HepG2 (cell line): Measurements from ENCODE around the gene PLEKHG5. TPM values are rescaled to one million over a fixed set of nuclear protein-coding genes. Genes with fewer than 3 reads are reported as not detected.

ENCODE experiments used
- ATAC-seq: fragments of 200-7000 bp; cut with Tn5 transposase; 3 replicates; pipeline ENCODE4 v1.9.1; 2020; ENCODE audit warnings: mild to moderate bottlenecking, moderate library complexity
- Bru-seq: library from RNA; stranded (reverse); fragments of 400-500 nt; gene quantifications from one replicate; lab custom pipeline; 2021; lab: Mats Ljungman, UMichigan
- BruChase-seq, 2 experiments: library from RNA; stranded (reverse); fragments of 400-500 nt; gene quantifications; one replicate each; lab custom pipeline; 2021; lab: Mats Ljungman, UMichigan
- BruUV-seq: library from RNA; stranded (reverse); fragments of 400-500 nt; replicated peaks from 2 replicates; lab custom pipeline; 2021; lab: Mats Ljungman, UMichigan
- CTCF ChIA-PET: fragments of 300-600 bp; formaldehyde crosslinking; extraction: SDS; loops from one replicate; lab custom pipeline; 2021; ENCODE audit warnings: low total read pairs, inconsistent platforms, low intra/inter-chr PET ratio; lab: Yijun Ruan, JAX
- POLR2A ChIA-PET: fragments of 350-600 bp; sonication (Branson Sonifier 250); formaldehyde crosslinking; loops from one replicate; lab custom pipeline; 2020; ENCODE audit warnings: antibody characterized with exemption, inconsistent platforms; lab: Yijun Ruan, JAX
- DNase-seq: peaks from one replicate; pipeline ENCODE4 v3.0.0-alpha.2; 2015; ENCODE audit warnings: low spot score
- FAIRE-seq: peaks from 3 replicates; lab custom pipeline; 2011; peaks lifted over from hg19 to GRCh38; lab: Jason Lieb, UNC
- H2AFZ ChIP-seq: one replicate; pipeline ENCODE4 v1.6.1; 2011; ENCODE audit warnings: low read length, inconsistent platforms
- H3K27ac ChIP-seq: fragments of 300-600 bp; 3 replicates; pipeline ENCODE4 v1.8.0; 2011; ENCODE audit warnings: mixed run types, mild to moderate bottlenecking, mixed read lengths, low read length, inconsistent platforms; ENCODE audit not compliant: insufficient read depth; ENCODE audit errors: extremely low read length
- H3K27me3 ChIP-seq, 2 experiments: fragments of 200-600 bp in 1 of 2; 2 replicates in 1 of 2; 3 replicates in 1 of 2; pipeline versions ENCODE4 v1.6.0 to v1.8.0; 2011; ENCODE audit warnings: low read length in 2 of 2, mild to moderate bottlenecking in 2 of 2, moderate library complexity in 2 of 2, inconsistent platforms in 1 of 2; ENCODE audit not compliant: insufficient read depth in 2 of 2, control insufficient read depth in 1 of 2
- H3K36me3 ChIP-seq, 2 experiments: fragments of 200-600 bp in 1 of 2; replicated peaks in 1 of 2; 2 replicates in 1 of 2; 3 replicates in 1 of 2; pipeline versions ENCODE4 v1.5.1 to v1.8.0; 2011; ENCODE audit warnings: low read length in 2 of 2, inconsistent platforms in 1 of 2; ENCODE audit not compliant: insufficient read depth in 2 of 2, control insufficient read depth in 1 of 2
- H3K4me1 ChIP-seq: 2 replicates; pipeline ENCODE4 v1.5.1; 2012; ENCODE audit warnings: low read length, inconsistent platforms; ENCODE audit not compliant: insufficient read depth
- H3K4me2 ChIP-seq: 2 replicates; pipeline ENCODE4 v1.6.0; 2011; ENCODE audit warnings: low read depth, low read length, inconsistent platforms
- H3K4me3 ChIP-seq, 3 experiments: fragments of 200-600 bp in 1 of 3; sonication (generic), shearing (Covaris generic) in 1 of 3; replicated peaks in 1 of 3; 2 replicates each; pipeline ENCODE4 v1.5.1; 2011 to 2016; ENCODE audit warnings: low read length in 3 of 3, inconsistent platforms in 2 of 3, low read depth in 2 of 3, mild to moderate bottlenecking in 2 of 3, control low read depth in 1 of 3, mixed read lengths in 1 of 3; ENCODE audit not compliant: insufficient read depth in 1 of 3
- H3K79me2 ChIP-seq: one replicate; pipeline ENCODE4 v1.6.1; 2011; ENCODE audit warnings: low read length, inconsistent platforms; ENCODE audit not compliant: insufficient read depth
- H3K9ac ChIP-seq: 2 replicates; pipeline ENCODE4 v1.6.0; 2011; ENCODE audit warnings: mild to moderate bottlenecking, low read depth, low read length, inconsistent platforms; ENCODE audit not compliant: insufficient read depth
- H3K9me3 ChIP-seq: 2 replicates; pipeline ENCODE4 v1.5.1; 2012; ENCODE audit warnings: mild to moderate bottlenecking, low read length
- H4K20me1 ChIP-seq: 2 replicates; pipeline ENCODE4 v1.6.0; 2011; ENCODE audit warnings: inconsistent platforms, mild to moderate bottlenecking, low read length, moderate library complexity; ENCODE audit not compliant: insufficient read depth
- NPAS2 ChIP-seq: sonication (generic); formaldehyde crosslinking; IDR thresholded peaks from 2 replicates; pipeline ENCODE4 v1.8.0; 2022; ENCODE audit warnings: mild to moderate bottlenecking, missing genetic modification reagents, borderline replicate concordance
- RAD21 ChIP-seq: fragments of 450-650 bp; formaldehyde crosslinking; IDR thresholded peaks from 2 replicates; pipeline ENCODE4 v1.5.0; 2020; ENCODE audit warnings: mild to moderate bottlenecking
- SAP130 ChIP-seq: IDR thresholded peaks from 2 replicates; pipeline ENCODE4 v1.6.1; 2016; ENCODE audit warnings: low read depth
- SOX5 ChIP-seq: IDR thresholded peaks from 2 replicates; pipeline ENCODE4 v1.6.1; 2016; ENCODE audit warnings: borderline replicate concordance
- SOX6 ChIP-seq, 2 experiments: fragments of 450-650 bp in 1 of 2; sonication (generic) in 1 of 2; formaldehyde crosslinking in 1 of 2; IDR thresholded peaks; 2 replicates each; pipeline versions ENCODE4 v1.4.0 to v1.6.1; 2017 to 2020; ENCODE audit warnings: antibody characterized with exemption in 1 of 2, mild to moderate bottlenecking in 1 of 2, missing genetic modification reagents in 1 of 2
- ZBTB1 ChIP-seq: sonication (generic); formaldehyde crosslinking; IDR thresholded peaks from 2 replicates; pipeline ENCODE4 v1.4.0; 2020; ENCODE audit warnings: missing genetic modification reagents, borderline replicate concordance
- ZBTB7B ChIP-seq: sonication (generic); formaldehyde crosslinking; IDR thresholded peaks from 2 replicates; pipeline ENCODE4 v1.4.0; 2020; ENCODE audit warnings: missing genetic modification reagents
- ZNF263 ChIP-seq: sonication (generic); formaldehyde crosslinking; IDR thresholded peaks from 2 replicates; pipeline ENCODE4 v1.4.0; 2020; ENCODE audit warnings: missing genetic modification reagents
- ZNF652 ChIP-seq: IDR thresholded peaks from 2 replicates; pipeline ENCODE4 v1.6.1; 2016; ENCODE audit warnings: low read depth, borderline replicate concordance
- WGBS: methylation state at CpG from one replicate; pipeline ENCODE4 v1.1.6; 2017; ENCODE audit warnings: low lambda C conversion rate; 5-methylcytosine and 5-hydroxymethylcytosine counted together
- in situ Hi-C: cut with HindIII; loops from 2 replicates; pipeline ENCODE4 v1.10.0; 2017; ENCODE audit warnings: low pct_unique_long_range_greater_than_20kb; ENCODE audit not compliant: extremely low pct_ligation_motif_present
- intact Hi-C: fragments of 100-400 bp; cut with micrococcal nuclease; formaldehyde crosslinking; loops from one replicate; pipeline ENCODE4 v1.10.0; 2022; ENCODE audit not compliant: unreplicated experiment
- long read RNA-seq, 2 experiments: library from RNA in 1 of 2; library from polyadenylated mRNA in 1 of 2; stranded (forward) in 1 of 2; unstranded in 1 of 2; transcript quantifications; one replicate each; pipeline ENCODE4 v2.0.0, GENCODE V29; 2019 to 2022
- polyA minus RNA-seq, 3 experiments: library from RNA; depleted of rRNA, polyadenylated mRNA; stranded (reverse); fragments of >200 nt; gene quantifications; 2 replicates each; pipeline ENCODE4 v1.2.3, GENCODE V29; 2011; ENCODE audit warnings: low replicate concordance in 1 of 3
- polyA plus RNA-seq, 8 experiments: library from polyadenylated mRNA; depleted of rRNA in 3 of 8; stranded (reverse) in 7 of 8; unstranded in 1 of 8; fragments of >200 nt; fragmentation: Illumina TruSeq in 4 of 8; extraction: Trizol in 4 of 8; gene quantifications; 2 replicates each; pipeline versions ENCODE4 v1.2.1 to v1.2.3, GENCODE V29; 2011 to 2016; ENCODE audit warnings: low read depth in 4 of 8, missing spikeins in 1 of 8, mixed read lengths in 1 of 8; ENCODE audit not compliant: insufficient read depth in 1 of 8
- total RNA-seq, 5 experiments: library from RNA; depleted of rRNA; stranded (reverse); fragments of >200 nt; fragmentation: Illumina TruSeq; extraction: Trizol; gene quantifications; 2 replicates each; pipeline ENCODE4 v1.2.3, GENCODE V29; 2016; ENCODE audit warnings: low read depth in 1 of 5
- TF ChIP-seq, protein P1 (sequence below): sonication (generic); formaldehyde crosslinking; IDR thresholded peaks from 2 replicates; pipeline ENCODE4 v1.5.0; 2020; ENCODE audit warnings: missing genetic modification reagents, mild to moderate bottlenecking, borderline replicate concordance
- TF ChIP-seq, protein P2 (sequence below): sonication (generic); formaldehyde crosslinking; IDR thresholded peaks from 2 replicates; pipeline ENCODE4 v1.4.0; 2020; ENCODE audit warnings: missing genetic modification reagents

Gene PLEKHG5, protein sequence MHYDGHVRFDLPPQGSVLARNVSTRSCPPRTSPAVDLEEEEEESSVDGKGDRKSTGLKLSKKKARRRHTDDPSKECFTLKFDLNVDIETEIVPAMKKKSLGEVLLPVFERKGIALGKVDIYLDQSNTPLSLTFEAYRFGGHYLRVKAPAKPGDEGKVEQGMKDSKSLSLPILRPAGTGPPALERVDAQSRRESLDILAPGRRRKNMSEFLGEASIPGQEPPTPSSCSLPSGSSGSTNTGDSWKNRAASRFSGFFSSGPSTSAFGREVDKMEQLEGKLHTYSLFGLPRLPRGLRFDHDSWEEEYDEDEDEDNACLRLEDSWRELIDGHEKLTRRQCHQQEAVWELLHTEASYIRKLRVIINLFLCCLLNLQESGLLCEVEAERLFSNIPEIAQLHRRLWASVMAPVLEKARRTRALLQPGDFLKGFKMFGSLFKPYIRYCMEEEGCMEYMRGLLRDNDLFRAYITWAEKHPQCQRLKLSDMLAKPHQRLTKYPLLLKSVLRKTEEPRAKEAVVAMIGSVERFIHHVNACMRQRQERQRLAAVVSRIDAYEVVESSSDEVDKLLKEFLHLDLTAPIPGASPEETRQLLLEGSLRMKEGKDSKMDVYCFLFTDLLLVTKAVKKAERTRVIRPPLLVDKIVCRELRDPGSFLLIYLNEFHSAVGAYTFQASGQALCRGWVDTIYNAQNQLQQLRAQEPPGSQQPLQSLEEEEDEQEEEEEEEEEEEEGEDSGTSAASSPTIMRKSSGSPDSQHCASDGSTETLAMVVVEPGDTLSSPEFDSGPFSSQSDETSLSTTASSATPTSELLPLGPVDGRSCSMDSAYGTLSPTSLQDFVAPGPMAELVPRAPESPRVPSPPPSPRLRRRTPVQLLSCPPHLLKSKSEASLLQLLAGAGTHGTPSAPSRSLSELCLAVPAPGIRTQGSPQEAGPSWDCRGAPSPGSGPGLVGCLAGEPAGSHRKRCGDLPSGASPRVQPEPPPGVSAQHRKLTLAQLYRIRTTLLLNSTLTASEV
- 1.9 and 3.5 TPM in 2 replicates for total RNA-seq (2016; rRNA removed; fragmentation: Illumina TruSeq; extraction: Trizol)
- total RNA-seq (2016; cell fraction: cytosol; rRNA removed; fragmentation: Illumina TruSeq; extraction: Trizol; ENCODE audit: low read depth): 0.51 and 0.62 TPM in 2 replicates
- 1.4 and 3.4 TPM in 2 replicates for total RNA-seq (2016; cell fraction: insoluble cytoplasmic fraction; rRNA removed; fragmentation: Illumina TruSeq; extraction: Trizol)
- 0.99 and 1.2 TPM in 2 replicates for total RNA-seq (2016; cell fraction: membrane; rRNA removed; fragmentation: Illumina TruSeq; extraction: Trizol)
- 3.3 and 4.4 TPM in 2 replicates for total RNA-seq (2016; cell fraction: nucleus; rRNA removed; fragmentation: Illumina TruSeq; extraction: Trizol)
- 1.9 and 2.6 TPM in 2 replicates for polyA plus RNA-seq (2011; rRNA removed)
- 1.1 and 1.7 TPM in 2 replicates for polyA plus RNA-seq (2011; cell fraction: cytosol; rRNA removed)
- 17.2 and 22.8 TPM in 2 replicates for polyA plus RNA-seq (2011; cell fraction: nucleus; rRNA removed)
- polyA plus RNA-seq (2012): 1.4 and 1.5 TPM in 2 replicates
- 0.23 and 0.25 TPM in 2 replicates for polyA plus RNA-seq (2016; cell fraction: cytosol; fragmentation: Illumina TruSeq; extraction: Trizol; ENCODE audit: low read depth)
- polyA plus RNA-seq (2016; cell fraction: insoluble cytoplasmic fraction; fragmentation: Illumina TruSeq; extraction: Trizol; ENCODE audit: low read depth): 1.9 and 2.0 TPM in 2 replicates
- polyA plus RNA-seq (2016; cell fraction: membrane; fragmentation: Illumina TruSeq; extraction: Trizol; ENCODE audit: low read depth): 0.45 and 0.71 TPM in 2 replicates
- polyA plus RNA-seq (2016; cell fraction: nucleus; fragmentation: Illumina TruSeq; extraction: Trizol; ENCODE audit: insufficient read depth, low read depth): 9.3 and 11.3 TPM in 2 replicates
- polyA minus RNA-seq (2011; rRNA and poly(A)+ RNA removed; ENCODE audit: low replicate concordance): 1.9 and 3.8 TPM in 2 replicates
- 1.4 TPM in 2 replicates for polyA minus RNA-seq (2011; cell fraction: cytosol; rRNA and poly(A)+ RNA removed)
- 2.6 and 3.0 TPM in 2 replicates for polyA minus RNA-seq (2011; cell fraction: nucleus; rRNA and poly(A)+ RNA removed)
- percentile 32 among the genes with signal in this experiment for Bru-seq, nascent RNA
- BruChase-seq, experiment 1, labeled RNA remaining after a 6-hour chase: percentile 43 among the genes with signal in this experiment
- percentile 34 among the genes with signal in this experiment for BruChase-seq, experiment 2, labeled RNA remaining after a 2-hour chase
- long read RNA-seq, experiment 1: 0 reads
- long read RNA-seq, experiment 2, full-length matches to known transcripts: 3 of 6 reads
- long read RNA-seq, experiment 2, partial matches to known transcripts: 1 of 6 reads
- long read RNA-seq, experiment 2, other reads (novel, unspliced or antisense): 2 of 6 reads

DNA sequence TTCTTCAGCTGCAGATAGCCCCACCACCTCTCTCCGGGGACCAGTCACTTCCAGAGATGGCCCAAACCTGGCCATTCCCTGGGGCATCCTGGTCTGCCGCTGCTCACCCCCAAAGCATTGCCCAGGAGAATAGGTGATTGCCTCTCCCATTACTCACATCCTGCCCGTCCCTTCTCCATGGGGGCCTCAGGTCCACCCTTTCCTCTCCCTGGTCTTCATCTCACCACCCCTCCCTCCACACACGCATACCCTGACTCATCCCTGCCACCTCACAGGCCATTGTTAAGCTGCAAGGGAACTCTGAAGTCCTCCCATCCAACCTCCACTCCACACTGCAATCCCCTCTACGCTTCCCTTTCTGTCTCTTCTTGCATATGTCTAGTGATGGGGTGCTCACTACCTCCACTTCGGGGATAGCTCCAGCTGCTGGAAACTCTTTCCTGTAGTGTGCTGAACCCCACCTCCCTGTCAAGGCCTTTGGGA lies at the start of gene PLEKHG5:
PLEKHG5 (minus strand) TSS at position 188 of the 483 bp plus-strand sequence. CDS start 14,096 bp downstream, outside the sequence.
- no peaks in the 10 kb centered on the region for H3K79me2 ChIP-seq
- H3K4me2 ChIP-seq: peak within 1 kb of the TSS; percentile 97
- no peaks in the 10 kb centered on the region; a peak in 1 of 5 replicates for H3K27me3 ChIP-seq
- FAIRE-seq (peak; percentile 43), DNase-seq (peak; percentile 59), ATAC-seq (peak; percentile 4; the same call in 2 of the 3 replicates)
- WGBS: 13% methylated on average over 6 of the region's 6 CpGs
- peak within 1 kb of the TSS; percentile 59 for H3K27ac ChIP-seq
- CTCF ChIA-PET: no interaction called here
- POLR2A ChIA-PET: interaction anchor here (1.0 to 2.9 kb wide), 5 partner anchors 8 to 155 kb away, joined by 3 to 13 read pairs (median 5); partner anchors contain the start of genes NOL9 and TAS1R1
- H3K9me3 ChIP-seq: no peaks in the 10 kb centered on the region
- H3K9ac ChIP-seq: peak within 1 kb of the TSS; percentile 76
- no peaks in the 10 kb centered on the region for H3K36me3 ChIP-seq
- intact Hi-C loops (no loop called here), in situ Hi-C loops (loop anchor here (25.0 kb wide), 1 partner anchor 721 kb away; no protein-coding TSS in a partner anchor)
- H3K4me3 ChIP-seq: peak within 1 kb of the TSS; percentile 88 to 99 (median 89)
- no peaks in the 10 kb centered on the region for H4K20me1 ChIP-seq
- peaks cover 47% of the 10 kb centered on the region for H3K4me1 ChIP-seq
- H2AFZ ChIP-seq: no peak within 1 kb of the TSS
- BruUV-seq: no TSS peak
- TF ChIP-seq NPAS2 (CRISPR knock-in tag): no peak
- peak; percentile 95 for TF ChIP-seq ZNF263 (CRISPR knock-in tag)
- TF ChIP-seq ZNF652 (CRISPR knock-in tag): peak; percentile 24; the same call in 1 of the 2 replicates
- no peak for TF ChIP-seq ZBTB1 (CRISPR knock-in tag)
- TF ChIP-seq SOX5 (CRISPR knock-in tag): 0 out of 2 replicates have a peak, but pooled peaks have one; percentile 21
- TF ChIP-seq SOX6 (IDR thresholded peaks at IDR 0.05): no peak
- TF ChIP-seq SOX6 (CRISPR knock-in tag; IDR thresholded peaks at IDR 0.05): no peak
- TF ChIP-seq ZBTB7B: no peak
- TF ChIP-seq SAP130 (CRISPR knock-in tag): peak; percentile 39; the same call in 1 of the 2 replicates
- TF ChIP-seq, protein P1, sequence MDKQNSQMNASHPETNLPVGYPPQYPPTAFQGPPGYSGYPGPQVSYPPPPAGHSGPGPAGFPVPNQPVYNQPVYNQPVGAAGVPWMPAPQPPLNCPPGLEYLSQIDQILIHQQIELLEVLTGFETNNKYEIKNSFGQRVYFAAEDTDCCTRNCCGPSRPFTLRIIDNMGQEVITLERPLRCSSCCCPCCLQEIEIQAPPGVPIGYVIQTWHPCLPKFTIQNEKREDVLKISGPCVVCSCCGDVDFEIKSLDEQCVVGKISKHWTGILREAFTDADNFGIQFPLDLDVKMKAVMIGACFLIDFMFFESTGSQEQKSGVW (CRISPR knock-in tag): no peak
- TF ChIP-seq, protein P2, sequence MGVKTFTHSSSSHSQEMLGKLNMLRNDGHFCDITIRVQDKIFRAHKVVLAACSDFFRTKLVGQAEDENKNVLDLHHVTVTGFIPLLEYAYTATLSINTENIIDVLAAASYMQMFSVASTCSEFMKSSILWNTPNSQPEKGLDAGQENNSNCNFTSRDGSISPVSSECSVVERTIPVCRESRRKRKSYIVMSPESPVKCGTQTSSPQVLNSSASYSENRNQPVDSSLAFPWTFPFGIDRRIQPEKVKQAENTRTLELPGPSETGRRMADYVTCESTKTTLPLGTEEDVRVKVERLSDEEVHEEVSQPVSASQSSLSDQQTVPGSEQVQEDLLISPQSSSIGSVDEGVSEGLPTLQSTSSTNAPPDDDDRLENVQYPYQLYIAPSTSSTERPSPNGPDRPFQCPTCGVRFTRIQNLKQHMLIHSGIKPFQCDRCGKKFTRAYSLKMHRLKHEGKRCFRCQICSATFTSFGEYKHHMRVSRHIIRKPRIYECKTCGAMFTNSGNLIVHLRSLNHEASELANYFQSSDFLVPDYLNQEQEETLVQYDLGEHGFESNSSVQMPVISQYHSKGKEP: no peak
- TF ChIP-seq RAD21 (CRISPR knock-in tag): no peak
